Sigmoid colon (tissue), 4 donors: Measurements from ENCODE around the gene NPB.

Experiments used
- CTCF ChIP-seq, 4 experiments: fragments of 450-650 bp in 3 of 4; fragments of 200-600 bp in 1 of 4; IDR thresholded peaks; one replicate each; pipeline ENCODE4 v1.5.1; 2016 to 2019; ENCODE audit warnings: antibody characterized with exemption in 4 of 4, mild to moderate bottlenecking in 3 of 4, moderate library complexity in 2 of 4
- POLR2AphosphoS5 ChIP-seq, 4 donors: sonication (generic); formaldehyde crosslinking; IDR thresholded peaks; one replicate each; pipeline ENCODE4 v1.6.1; 2017; ENCODE audit warnings: antibody characterized with exemption in 4 of 4

GRCh38 chr17:81939881-81940385, 37.9 kb downstream of the NPB start:
- no peak for TF ChIP-seq CTCF (IDR thresholded peaks at IDR 0.05)
- no peak for TF ChIP-seq POLR2AphosphoS5 (IDR thresholded peaks at IDR 0.05)
